Measurements from ENCODE around the gene PDE4D.
"Not testable (repeated sequence)": the region's sequence is repeated elsewhere in the genome, so short reads cannot be mapped to it uniquely, and the experiment has no call there.

The PDE4D gene

GRCh38 chr5:59763541-59763940 lies 130.0 kb downstream of the PDE4D start:
- Histone ChIP-seq H3K27me3 (ENCODE audit: control insufficient read depth, insufficient read depth, low read length) (no peaks in the 10 kb centered on the region), H3K9ac (ENCODE audit: low read length) (no peak overlapping the region), H3K4me1 (ENCODE audit: control insufficient read depth, insufficient read depth, low read length) (peaks cover 19% of the 10 kb centered on the region), H3K4me3 (ENCODE audit: low read length) (no peak overlapping the region), H3K36me3 (ENCODE audit: control insufficient read depth, insufficient read depth, low read length) (no peaks in the 10 kb centered on the region), H3K9me3 (ENCODE audit: control insufficient read depth, low read length) (no peaks in the 10 kb centered on the region)

GRCh38 chr5:59762232-59762631 lies 131.3 kb downstream of the PDE4D start:
- H3K9me3 ChIP-seq (ENCODE audit: control insufficient read depth, low read length); H3K4me3 ChIP-seq (ENCODE audit: low read length); H3K9ac ChIP-seq (ENCODE audit: low read length); H3K27me3 ChIP-seq (ENCODE audit: control insufficient read depth, insufficient read depth, low read length); H3K36me3 ChIP-seq (ENCODE audit: control insufficient read depth, insufficient read depth, low read length): not testable (repeated sequence)
- peaks cover 28% of the 10 kb centered on the region for H3K4me1 ChIP-seq (ENCODE audit: control insufficient read depth, insufficient read depth, low read length)

DNA sequence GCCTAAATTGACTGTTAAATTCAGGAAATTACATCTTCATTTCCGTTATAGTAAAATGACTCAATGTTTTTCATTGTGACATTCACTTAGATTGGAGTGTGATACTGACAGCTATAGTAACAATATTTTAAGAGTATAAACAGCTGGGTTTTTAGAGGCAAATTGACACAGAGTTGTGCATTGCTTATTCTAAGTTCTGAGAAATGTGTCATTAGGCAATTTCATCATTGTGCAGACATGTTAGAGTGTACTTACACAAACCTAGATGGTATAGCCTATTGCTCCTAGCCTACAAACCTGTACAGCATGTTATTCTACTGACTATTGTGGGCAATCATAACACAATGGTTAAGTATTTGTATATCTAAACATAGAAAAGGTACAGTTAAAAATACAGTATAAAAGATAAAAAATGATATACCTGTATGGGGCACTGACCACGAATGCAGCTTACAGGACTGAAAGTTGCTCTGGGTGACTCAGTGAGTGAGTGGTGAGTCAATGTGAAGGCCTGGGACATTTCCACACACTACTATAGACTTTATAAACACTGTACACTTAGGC lies 132.7 kb downstream of the PDE4D start:
- Histone ChIP-seq H3K9ac (ENCODE audit: low read length) (no peak overlapping the region), H3K4me3 (ENCODE audit: low read length) (no peak overlapping the region), H3K9me3 (ENCODE audit: control insufficient read depth, low read length) (no peaks in the 10 kb centered on the region), H3K27me3 (ENCODE audit: control insufficient read depth, insufficient read depth, low read length) (no peaks in the 10 kb centered on the region), H3K4me1 (ENCODE audit: control insufficient read depth, insufficient read depth, low read length) (peaks cover 26% of the 10 kb centered on the region), H3K36me3 (ENCODE audit: control insufficient read depth, insufficient read depth, low read length) (no peaks in the 10 kb centered on the region)

DNA sequence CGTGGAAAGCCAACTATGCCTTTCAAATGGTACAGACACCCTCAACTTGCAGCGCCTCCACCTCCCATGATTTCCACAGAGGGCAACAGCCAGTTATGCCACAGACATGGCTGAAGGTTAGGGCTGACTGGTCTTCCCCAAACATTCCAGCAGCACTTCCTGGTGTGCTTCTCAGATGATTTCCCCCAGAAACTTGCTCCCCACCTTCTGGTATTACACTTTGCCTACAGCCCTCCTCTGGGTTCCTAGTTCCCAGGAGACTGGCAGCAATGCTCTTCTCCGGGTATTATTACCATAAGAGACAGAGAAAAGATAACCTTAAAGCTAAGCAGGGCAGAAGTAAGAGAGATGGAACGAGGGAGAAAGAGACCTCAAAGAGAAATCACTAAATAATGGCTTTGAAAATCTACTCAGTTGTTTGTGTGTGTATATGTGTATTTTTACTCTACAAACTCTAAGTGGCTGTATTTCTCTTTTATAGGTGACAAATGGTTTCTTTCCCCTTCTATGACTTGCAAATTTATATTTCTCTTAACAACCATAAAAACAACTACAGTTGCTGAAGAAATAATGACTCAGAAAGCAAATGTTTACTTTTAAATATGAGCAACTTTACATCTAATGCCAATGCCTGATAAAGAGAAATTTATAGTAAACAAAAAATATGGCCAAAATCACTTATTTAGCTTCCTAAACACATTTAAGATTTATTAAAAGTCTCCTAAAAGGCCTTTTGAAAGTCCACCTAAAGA lies 133.8 kb downstream of the PDE4D start:
- H3K9me3 ChIP-seq (ENCODE audit: control insufficient read depth, low read length): no peaks in the 10 kb centered on the region
- no peaks in the 10 kb centered on the region for H3K27me3 ChIP-seq (ENCODE audit: control insufficient read depth, insufficient read depth, low read length)
- H3K4me3 ChIP-seq (ENCODE audit: low read length): no peak overlapping the region
- H3K36me3 ChIP-seq (ENCODE audit: control insufficient read depth, insufficient read depth, low read length): no peaks in the 10 kb centered on the region
- H3K9ac ChIP-seq (ENCODE audit: low read length): no peak overlapping the region
- H3K4me1 ChIP-seq (ENCODE audit: control insufficient read depth, insufficient read depth, low read length): peaks cover 31% of the 10 kb centered on the region

DNA sequence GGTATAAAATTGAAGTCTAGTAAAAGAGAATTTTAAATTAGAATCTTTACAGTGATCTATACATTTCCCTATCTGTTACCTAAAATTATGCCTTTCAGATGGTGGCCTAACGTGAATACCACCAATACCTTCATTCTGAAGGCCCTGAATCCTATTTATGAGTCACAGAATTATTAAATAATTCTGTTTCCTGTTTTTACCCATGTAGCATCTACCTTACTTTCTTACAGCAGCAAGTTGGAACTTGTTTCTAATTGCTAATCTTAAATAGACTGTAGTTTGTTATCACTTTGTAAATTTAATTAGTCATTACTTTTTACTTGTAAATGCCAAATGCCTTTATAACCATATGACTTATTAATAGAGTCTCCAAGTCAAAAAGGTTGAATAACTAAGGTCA lies 135.0 kb downstream of the PDE4D start:
- H3K4me3 ChIP-seq (ENCODE audit: low read length): no peak overlapping the region
- H3K9ac ChIP-seq (ENCODE audit: low read length): no peak overlapping the region
- H3K36me3 ChIP-seq (ENCODE audit: control insufficient read depth, insufficient read depth, low read length): no peaks in the 10 kb centered on the region
- no peaks in the 10 kb centered on the region for H3K9me3 ChIP-seq (ENCODE audit: control insufficient read depth, low read length)
- H3K4me1 ChIP-seq (ENCODE audit: control insufficient read depth, insufficient read depth, low read length): peaks cover 39% of the 10 kb centered on the region
- no peaks in the 10 kb centered on the region for H3K27me3 ChIP-seq (ENCODE audit: control insufficient read depth, insufficient read depth, low read length)

DNA sequence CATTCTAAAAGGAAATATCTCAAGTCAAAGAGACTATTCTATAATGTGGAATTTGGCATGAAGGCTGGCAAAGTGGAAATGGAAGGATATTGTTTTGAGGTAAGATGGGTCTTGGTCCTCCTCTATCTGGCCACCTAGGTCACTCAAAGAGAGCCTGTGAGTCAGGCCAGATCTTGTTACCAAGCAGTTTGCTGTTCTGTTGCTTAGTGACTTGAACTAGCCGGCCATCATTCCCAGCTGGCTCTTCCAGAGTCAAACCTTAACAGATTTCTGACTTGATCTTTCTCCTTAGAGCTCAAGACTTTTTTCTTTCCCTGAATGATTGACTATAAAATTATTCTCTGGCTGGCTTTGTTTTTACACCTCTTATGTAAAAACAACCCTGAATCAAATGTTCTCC lies 136.1 kb downstream of the PDE4D start:
- Histone ChIP-seq H3K9ac (ENCODE audit: low read length) (no peak overlapping the region), H3K27me3 (ENCODE audit: control insufficient read depth, insufficient read depth, low read length) (no peaks in the 10 kb centered on the region), H3K9me3 (ENCODE audit: control insufficient read depth, low read length) (no peaks in the 10 kb centered on the region), H3K4me1 (ENCODE audit: control insufficient read depth, insufficient read depth, low read length) (peaks cover 39% of the 10 kb centered on the region), H3K36me3 (ENCODE audit: control insufficient read depth, insufficient read depth, low read length) (no peaks in the 10 kb centered on the region), H3K4me3 (ENCODE audit: low read length) (no peak overlapping the region)

- H3K9ac ChIP-seq (ENCODE audit: low read length): no peak overlapping the region
- H3K4me3 ChIP-seq (ENCODE audit: low read length): no peak overlapping the region
- no peaks in the 10 kb centered on the region for H3K27me3 ChIP-seq (ENCODE audit: control insufficient read depth, insufficient read depth, low read length)
- no peaks in the 10 kb centered on the region for H3K36me3 ChIP-seq (ENCODE audit: control insufficient read depth, insufficient read depth, low read length)
- peaks cover 39% of the 10 kb centered on the region for H3K4me1 ChIP-seq (ENCODE audit: control insufficient read depth, insufficient read depth, low read length)
- H3K9me3 ChIP-seq (ENCODE audit: control insufficient read depth, low read length): no peaks in the 10 kb centered on the region
These were observed 137.0 kb downstream of the PDE4D start for GRCh38 chr5:59756373-59757035.

GRCh38 chr5:59755476-59755875 lies 138.1 kb downstream of the PDE4D start:
- H3K4me1 ChIP-seq (ENCODE audit: control insufficient read depth, insufficient read depth, low read length): peaks cover 36% of the 10 kb centered on the region
- H3K9ac ChIP-seq (ENCODE audit: low read length): no peak overlapping the region
- H3K4me3 ChIP-seq (ENCODE audit: low read length): no peak overlapping the region
- H3K9me3 ChIP-seq (ENCODE audit: control insufficient read depth, low read length): no peaks in the 10 kb centered on the region
- H3K36me3 ChIP-seq (ENCODE audit: control insufficient read depth, insufficient read depth, low read length): no peaks in the 10 kb centered on the region
- no peaks in the 10 kb centered on the region for H3K27me3 ChIP-seq (ENCODE audit: control insufficient read depth, insufficient read depth, low read length)

DNA sequence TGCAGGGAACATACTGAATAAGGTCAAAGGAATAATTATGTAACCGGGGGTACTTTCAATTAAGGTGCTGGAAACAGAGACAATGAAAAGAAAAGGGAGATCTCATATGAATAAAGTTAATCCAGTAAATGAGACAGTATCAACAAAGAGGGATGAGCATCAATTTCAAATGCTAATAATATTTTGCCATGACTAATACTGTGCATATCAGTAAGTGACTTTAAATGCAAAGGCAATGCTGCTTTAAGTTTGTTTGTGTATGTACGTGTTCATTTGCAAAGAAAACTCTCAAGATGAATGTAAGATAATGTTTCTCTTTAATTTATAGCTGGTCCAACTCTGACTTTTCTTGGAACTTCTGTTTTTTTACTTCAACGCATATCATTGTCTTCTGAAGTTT lies 139.9 kb downstream of the PDE4D start:
- no peak overlapping the region for H3K9ac ChIP-seq (ENCODE audit: low read length)
- H3K4me3 ChIP-seq (ENCODE audit: low read length): no peak overlapping the region
- no peaks in the 10 kb centered on the region for H3K9me3 ChIP-seq (ENCODE audit: control insufficient read depth, low read length)
- peaks cover 27% of the 10 kb centered on the region for H3K4me1 ChIP-seq (ENCODE audit: control insufficient read depth, insufficient read depth, low read length)
- H3K27me3 ChIP-seq (ENCODE audit: control insufficient read depth, insufficient read depth, low read length): no peaks in the 10 kb centered on the region
- no peaks in the 10 kb centered on the region for H3K36me3 ChIP-seq (ENCODE audit: control insufficient read depth, insufficient read depth, low read length)

GRCh38 chr5:59749782-59750520 lies 143.6 kb downstream of the PDE4D start:
- no peaks in the 10 kb centered on the region for H3K27me3 ChIP-seq (ENCODE audit: control insufficient read depth, insufficient read depth, low read length)
- no peaks in the 10 kb centered on the region for H3K36me3 ChIP-seq (ENCODE audit: control insufficient read depth, insufficient read depth, low read length)
- no peaks in the 10 kb centered on the region for H3K9me3 ChIP-seq (ENCODE audit: control insufficient read depth, low read length)
- no peak overlapping the region for H3K9ac ChIP-seq (ENCODE audit: low read length)
- H3K4me3 ChIP-seq (ENCODE audit: low read length): no peak overlapping the region
- H3K4me1 ChIP-seq (ENCODE audit: control insufficient read depth, insufficient read depth, low read length): peaks cover 10% of the 10 kb centered on the region

DNA sequence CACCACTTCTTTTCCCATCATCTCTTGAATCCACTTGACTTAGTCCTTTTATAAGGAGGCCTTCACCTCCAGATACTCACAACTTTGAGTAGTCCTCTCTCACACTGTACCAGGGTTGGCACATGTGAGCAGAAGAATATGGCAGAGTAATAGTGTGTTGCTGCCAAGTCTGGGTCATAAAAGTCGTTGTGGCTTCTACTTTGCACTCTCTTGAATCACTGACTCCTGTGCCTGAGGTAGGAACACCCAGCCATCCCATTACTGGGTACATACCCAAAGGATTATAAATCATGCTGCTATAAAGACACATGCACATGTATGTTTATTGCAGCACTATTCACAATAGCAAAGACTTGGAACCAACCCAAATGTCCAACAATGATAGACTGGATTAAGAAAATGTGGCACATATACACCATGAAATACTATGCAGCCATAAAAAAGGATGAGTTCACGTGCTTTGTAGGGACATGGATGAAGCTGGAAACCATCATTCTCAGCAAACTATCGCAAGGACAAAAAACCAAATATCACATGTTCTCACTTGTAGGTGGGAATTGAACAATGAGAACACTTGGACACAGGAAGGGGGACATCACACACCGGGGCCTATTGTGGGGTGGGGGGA lies 145.4 kb downstream of the PDE4D start:
- not testable (repeated sequence) for H3K9me3 ChIP-seq (ENCODE audit: control insufficient read depth, low read length); H3K4me1 ChIP-seq (ENCODE audit: control insufficient read depth, insufficient read depth, low read length); H3K36me3 ChIP-seq (ENCODE audit: control insufficient read depth, insufficient read depth, low read length); H3K4me3 ChIP-seq (ENCODE audit: low read length); H3K9ac ChIP-seq (ENCODE audit: low read length); H3K27me3 ChIP-seq (ENCODE audit: control insufficient read depth, insufficient read depth, low read length)

All from mucosa of stomach (tissue), 1 donor.